GM18868 (cell line): ENCODE results near the gene OSTN.

Experiments used
- ATAC-seq: cut with Tn5 transposase; IDR thresholded peaks from one replicate; pipeline ENCODE4 v1.9.1; 2021; ENCODE audit warnings: mild to moderate bottlenecking, moderate library complexity; ENCODE audit not compliant: unreplicated experiment

The OSTN gene

GRCh38 chr3:191306428-191306827 is 107.4 kb downstream of the OSTN start:
- ATAC-seq, result no peak

GRCh38 chr3:191307341-191307740 is 108.3 kb downstream of the OSTN start:
- no peak for ATAC-seq

GRCh38 chr3:191313296-191313695 is 114.3 kb downstream of the OSTN start:
- ATAC-seq, result no peak

- no peak for ATAC-seq
Observed at GRCh38 chr3:191314109-191314728, 115.2 kb downstream of the OSTN start.
